Sigmoid colon (tissue), 4 donors: ENCODE results near the gene TCERG1L.

Experiments
- CTCF ChIP-seq, 4 experiments: fragments of 450-650 bp in 3 of 4; fragments of 200-600 bp in 1 of 4; IDR thresholded peaks; one replicate each; pipeline ENCODE4 v1.5.1; 2016 to 2019; ENCODE audit warnings: antibody characterized with exemption in 4 of 4, mild to moderate bottlenecking in 3 of 4, moderate library complexity in 2 of 4
- EP300 ChIP-seq, 4 donors: sonication (generic); formaldehyde crosslinking; IDR thresholded peaks; one replicate each; pipeline ENCODE4 v1.6.1; 2017; ENCODE audit warnings: antibody characterized with exemption in 4 of 4
- POLR2AphosphoS5 ChIP-seq, 4 donors: sonication (generic); formaldehyde crosslinking; IDR thresholded peaks; one replicate each; pipeline ENCODE4 v1.6.1; 2017; ENCODE audit warnings: antibody characterized with exemption in 4 of 4

- TF ChIP-seq EP300 (IDR thresholded peaks at IDR 0.05) (no peak), CTCF (IDR thresholded peaks at IDR 0.05) (no peak), POLR2AphosphoS5 (IDR thresholded peaks at IDR 0.05) (no peak)
Measured at GRCh38 chr10:131111007-131111406, 200.5 kb downstream of the TCERG1L start.
